ENCODE data around the gene PFKFB2.

Gene PFKFB2

DNA sequence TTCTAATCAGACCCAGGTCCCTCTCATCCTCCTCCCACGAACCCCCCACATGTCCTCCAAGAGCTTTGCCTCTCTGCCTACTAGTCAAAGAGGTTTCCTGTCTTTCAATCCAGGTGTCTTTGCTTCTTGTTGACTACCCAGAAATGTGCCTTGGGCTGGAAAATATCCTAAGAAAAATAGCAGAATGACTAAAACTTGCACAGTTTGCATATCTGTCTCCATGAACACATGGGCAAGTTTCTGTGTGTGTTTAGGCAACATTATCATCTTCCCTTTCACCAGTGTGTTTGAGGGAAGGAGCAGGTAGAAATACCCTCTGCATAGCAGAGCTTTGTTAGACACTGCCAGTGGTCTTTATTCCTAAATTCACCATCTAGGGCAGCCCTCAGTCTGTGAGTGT is 22.1 kb upstream of the PFKFB2 start:
- in situ Hi-C loops (cut with HindIII; ENCODE audit: low sequenced_read_pairs) = no loop called here
- no peak for DNase-seq (ENCODE audit: low read depth)
- H3K4me3 ChIP-seq (ENCODE audit: low read depth, low read length) = no peak overlapping the region
- TF ChIP-seq, protein P1, sequence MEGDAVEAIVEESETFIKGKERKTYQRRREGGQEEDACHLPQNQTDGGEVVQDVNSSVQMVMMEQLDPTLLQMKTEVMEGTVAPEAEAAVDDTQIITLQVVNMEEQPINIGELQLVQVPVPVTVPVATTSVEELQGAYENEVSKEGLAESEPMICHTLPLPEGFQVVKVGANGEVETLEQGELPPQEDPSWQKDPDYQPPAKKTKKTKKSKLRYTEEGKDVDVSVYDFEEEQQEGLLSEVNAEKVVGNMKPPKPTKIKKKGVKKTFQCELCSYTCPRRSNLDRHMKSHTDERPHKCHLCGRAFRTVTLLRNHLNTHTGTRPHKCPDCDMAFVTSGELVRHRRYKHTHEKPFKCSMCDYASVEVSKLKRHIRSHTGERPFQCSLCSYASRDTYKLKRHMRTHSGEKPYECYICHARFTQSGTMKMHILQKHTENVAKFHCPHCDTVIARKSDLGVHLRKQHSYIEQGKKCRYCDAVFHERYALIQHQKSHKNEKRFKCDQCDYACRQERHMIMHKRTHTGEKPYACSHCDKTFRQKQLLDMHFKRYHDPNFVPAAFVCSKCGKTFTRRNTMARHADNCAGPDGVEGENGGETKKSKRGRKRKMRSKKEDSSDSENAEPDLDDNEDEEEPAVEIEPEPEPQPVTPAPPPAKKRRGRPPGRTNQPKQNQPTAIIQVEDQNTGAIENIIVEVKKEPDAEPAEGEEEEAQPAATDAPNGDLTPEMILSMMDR (IDR thresholded peaks at IDR 0.05; ENCODE audit: low read depth, low read length, missing control alignments) = no peak

GRCh38 chr1:207031632-207032264 is 21.3 kb upstream of the PFKFB2 start:
- TF ChIP-seq, protein P1 (IDR thresholded peaks at IDR 0.05; ENCODE audit: low read depth, low read length, missing control alignments) = no peak
- H3K4me3 ChIP-seq (ENCODE audit: low read depth, low read length) = no peak overlapping the region
- in situ Hi-C loops (cut with HindIII; ENCODE audit: low sequenced_read_pairs) = no loop called here
- DNase-seq (ENCODE audit: low read depth) = no peak

- DNase-seq (ENCODE audit: low read depth) = no peak
- in situ Hi-C loops (cut with HindIII; ENCODE audit: low sequenced_read_pairs) = no loop called here
- TF ChIP-seq, protein P1 (IDR thresholded peaks at IDR 0.05; ENCODE audit: low read depth, low read length, missing control alignments) = no peak
- no peak within 1 kb of the TSS for H3K4me3 ChIP-seq (ENCODE audit: low read depth, low read length)
Measured at GRCh38 chr1:207032528-207033017, 20.5 kb upstream of the PFKFB2 start, which contains the start of gene C1orf116. Gene C1orf116 (minus strand): TSS chr1:207032756. CDS start chr1:207027598, 5,158 bp downstream.

DNA sequence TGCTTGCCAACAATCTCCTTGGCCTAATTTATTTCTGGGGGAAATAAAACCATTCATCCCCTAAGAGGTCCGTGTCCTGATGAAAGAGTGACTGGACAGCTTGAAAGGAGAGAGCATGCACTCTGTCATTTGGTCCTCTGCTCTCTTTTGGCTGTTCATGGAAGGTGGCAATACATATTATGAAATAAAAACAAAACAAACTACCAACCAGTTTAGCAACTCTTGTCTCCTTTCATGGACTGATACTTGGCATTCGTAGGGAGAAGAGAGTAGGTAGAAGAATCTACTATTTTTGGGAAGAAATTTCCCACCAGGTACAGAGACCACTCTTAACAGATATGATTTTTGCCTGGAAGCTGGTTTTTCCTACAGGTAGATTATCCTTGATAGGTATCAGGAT is 19.8 kb upstream of the PFKFB2 start:
- no peak overlapping the region for H3K4me3 ChIP-seq (ENCODE audit: low read depth, low read length)
- no peak for DNase-seq (ENCODE audit: low read depth)
- in situ Hi-C loops (cut with HindIII; ENCODE audit: low sequenced_read_pairs) = no loop called here
- TF ChIP-seq, protein P1 (IDR thresholded peaks at IDR 0.05; ENCODE audit: low read depth, low read length, missing control alignments) = no peak

- TF ChIP-seq, protein P1 (IDR thresholded peaks at IDR 0.05; ENCODE audit: low read depth, low read length, missing control alignments) = no peak
- no peak for DNase-seq (ENCODE audit: low read depth)
- H3K4me3 ChIP-seq (ENCODE audit: low read depth, low read length) = no peak overlapping the region
- in situ Hi-C loops (cut with HindIII; ENCODE audit: low sequenced_read_pairs) = no loop called here
Measured at GRCh38 chr1:207034208-207034607, 18.9 kb upstream of the PFKFB2 start.

GRCh38 chr1:207034998-207035397 is 18.1 kb upstream of the PFKFB2 start:
- TF ChIP-seq, protein P1 (IDR thresholded peaks at IDR 0.05; ENCODE audit: low read depth, low read length, missing control alignments) = no peak
- no peak overlapping the region for H3K4me3 ChIP-seq (ENCODE audit: low read depth, low read length)
- in situ Hi-C loops (cut with HindIII; ENCODE audit: low sequenced_read_pairs) = no loop called here
- no peak for DNase-seq (ENCODE audit: low read depth)

Data from astrocyte of the cerebellum (primary cell).